Amniotic stem cell (primary cell): ENCODE results near the gene CD8B2.
"Not testable (repeated sequence)": the region's sequence is repeated elsewhere in the genome, so short reads cannot be mapped to it uniquely, and the experiment has no call there.

ENCODE experiments used
- DNase-seq: peaks from one replicate; lab custom pipeline; 2025; lab: John Stamatoyannopoulos, UW

Gene CD8B2

DNA sequence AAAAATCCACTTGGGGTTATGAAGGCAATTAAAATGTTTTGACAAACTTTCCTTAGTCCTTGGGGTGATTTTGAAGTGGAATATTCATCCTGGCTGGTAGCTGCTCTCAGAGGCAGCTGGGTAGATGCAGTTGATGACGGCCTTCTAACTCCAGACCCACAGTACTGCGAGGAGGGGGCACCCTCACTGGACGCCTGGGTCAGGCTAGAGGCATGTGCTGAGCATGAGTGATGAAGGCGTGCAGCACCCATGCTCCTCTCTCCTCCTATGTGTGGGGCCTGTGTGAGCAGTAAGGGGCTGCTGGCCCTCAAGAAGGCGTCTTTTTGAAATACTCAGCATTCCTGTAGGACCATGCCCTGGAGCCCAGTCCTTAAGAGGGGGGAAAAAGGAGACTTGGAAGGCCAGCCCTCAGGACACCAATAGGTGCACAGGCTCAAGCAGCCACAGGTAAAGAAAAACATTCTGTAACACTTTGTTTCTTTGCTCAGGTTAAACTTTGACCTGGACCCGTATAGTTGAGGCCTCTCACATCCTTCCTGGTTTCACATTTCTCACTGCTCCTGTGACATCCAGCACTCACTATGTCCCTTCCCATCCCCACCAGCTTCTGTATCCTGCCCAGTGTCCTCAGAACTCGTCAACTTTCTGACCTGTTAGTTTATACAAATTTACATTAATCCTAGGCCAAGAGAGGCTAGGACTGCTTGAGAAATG is 64.4 kb downstream of the CD8B2 start:
- DNase-seq: no peak

DNA sequence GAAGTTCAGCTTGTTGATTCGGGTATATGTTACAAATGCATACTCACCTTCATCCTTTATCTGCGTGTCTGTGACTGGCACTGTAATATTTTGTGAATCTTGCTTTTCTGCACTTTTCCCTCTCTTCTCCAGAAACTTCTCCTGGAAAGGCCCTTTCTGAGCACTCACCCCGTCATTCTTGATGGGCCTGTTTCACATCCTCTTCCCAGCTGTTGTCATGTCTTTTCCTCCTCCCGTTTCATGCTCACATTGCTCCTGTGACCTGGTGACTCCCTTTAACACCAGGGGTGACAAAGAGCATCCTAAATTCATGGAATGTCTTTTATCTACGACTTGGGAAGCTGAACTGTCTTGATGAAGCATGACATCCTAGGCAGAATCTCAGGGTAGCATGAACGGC is 65.8 kb downstream of the CD8B2 start:
- DNase-seq: no peak

DNA sequence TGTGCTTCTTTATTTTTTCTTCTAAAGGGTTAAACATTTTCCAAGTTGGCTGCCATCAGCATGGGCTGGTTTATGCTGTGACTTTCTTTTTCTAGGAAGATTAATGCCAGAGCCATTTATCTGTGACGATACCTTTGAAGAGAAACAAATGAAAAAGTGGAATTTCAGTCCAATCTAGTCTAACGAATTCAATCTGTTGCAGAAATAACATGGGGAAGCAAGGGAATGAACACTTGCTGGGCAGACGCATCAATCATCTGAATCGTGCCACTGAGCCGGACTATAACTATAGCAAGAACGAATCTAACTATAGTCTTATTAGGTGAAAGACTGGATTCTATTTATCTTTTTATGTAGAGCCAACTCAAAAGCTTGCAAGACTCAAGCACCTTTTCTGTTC is 66.2 kb downstream of the CD8B2 start:
- DNase-seq: no peak

DNA sequence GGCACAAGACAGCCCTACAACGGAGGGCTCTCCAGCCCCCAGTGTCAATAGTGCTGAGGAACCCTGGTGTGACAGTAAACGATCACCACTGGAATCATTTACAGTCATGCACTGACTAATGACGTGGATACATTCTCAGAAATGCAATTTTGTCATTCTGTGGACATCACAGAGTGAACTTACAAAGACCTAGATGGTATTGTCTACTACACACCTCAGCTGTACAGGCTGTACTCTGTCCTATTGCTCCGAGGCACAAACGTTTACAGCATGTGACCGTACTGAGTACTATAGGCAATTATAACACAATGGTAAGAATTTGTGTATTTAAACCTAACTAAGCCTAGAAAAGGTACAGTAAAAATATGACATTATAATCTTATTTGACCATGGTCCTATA is 67.2 kb downstream of the CD8B2 start:
- DNase-seq: no peak

DNA sequence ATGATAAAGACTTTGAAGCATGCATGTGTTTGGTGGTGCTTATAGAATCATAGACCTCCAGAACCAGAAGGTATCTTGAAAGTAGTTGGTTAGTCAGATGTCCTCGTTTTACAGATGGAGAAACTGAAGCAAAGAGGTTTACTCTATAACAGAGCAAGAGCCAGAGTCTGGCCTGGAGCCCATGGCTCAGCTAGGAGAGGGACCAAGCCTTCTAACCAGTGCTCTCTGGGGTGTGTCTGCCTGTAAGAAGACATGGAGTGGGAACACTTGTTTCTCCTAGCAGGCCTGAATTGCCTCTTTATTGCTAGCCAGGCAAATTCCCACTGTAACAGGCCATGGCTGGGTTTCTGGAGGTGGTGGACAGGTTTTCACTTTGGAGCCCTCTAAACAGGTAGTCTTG is 67.9 kb downstream of the CD8B2 start:
- DNase-seq: no peak

DNA sequence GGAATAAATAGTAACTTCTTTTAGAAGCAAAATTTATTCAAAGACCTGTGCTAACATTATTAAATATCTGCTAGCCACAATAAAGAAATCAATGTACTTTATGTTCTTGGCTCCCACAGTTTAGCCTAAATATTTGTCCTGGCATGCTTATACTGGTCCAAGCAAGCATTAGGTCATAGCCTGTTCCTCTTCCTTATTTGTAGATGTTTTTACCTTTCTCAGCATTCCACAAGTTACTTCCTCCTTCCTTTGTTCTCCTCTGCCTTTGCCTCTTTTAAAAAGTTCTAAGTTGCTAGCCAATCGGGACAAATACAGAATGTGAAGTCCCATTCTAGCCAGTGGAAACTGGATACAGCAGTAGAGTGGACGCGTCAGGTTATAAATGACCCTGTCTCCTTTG is 72.6 kb downstream of the CD8B2 start:
- DNase-seq: not testable (repeated sequence)

DNA sequence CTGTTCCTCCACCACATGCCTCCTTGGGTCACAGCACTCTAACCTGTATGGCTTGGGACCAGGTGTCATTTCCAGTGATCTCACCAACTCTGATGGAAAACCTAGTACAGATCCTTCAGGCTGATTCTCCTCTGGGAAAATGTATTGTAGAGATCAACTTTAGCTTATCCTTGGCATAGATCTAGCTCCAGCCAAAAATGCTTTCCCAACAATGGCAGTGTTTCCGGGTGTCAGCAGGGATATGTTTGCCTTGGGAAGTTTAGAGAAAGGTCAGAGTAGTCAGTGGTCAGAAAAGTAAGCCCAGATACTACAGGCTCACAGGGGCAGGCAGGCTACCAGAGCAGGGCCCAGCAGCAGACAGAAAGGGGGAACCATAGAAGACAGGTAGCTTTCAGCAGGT is 73.6 kb downstream of the CD8B2 start:
- no peak for DNase-seq

DNA sequence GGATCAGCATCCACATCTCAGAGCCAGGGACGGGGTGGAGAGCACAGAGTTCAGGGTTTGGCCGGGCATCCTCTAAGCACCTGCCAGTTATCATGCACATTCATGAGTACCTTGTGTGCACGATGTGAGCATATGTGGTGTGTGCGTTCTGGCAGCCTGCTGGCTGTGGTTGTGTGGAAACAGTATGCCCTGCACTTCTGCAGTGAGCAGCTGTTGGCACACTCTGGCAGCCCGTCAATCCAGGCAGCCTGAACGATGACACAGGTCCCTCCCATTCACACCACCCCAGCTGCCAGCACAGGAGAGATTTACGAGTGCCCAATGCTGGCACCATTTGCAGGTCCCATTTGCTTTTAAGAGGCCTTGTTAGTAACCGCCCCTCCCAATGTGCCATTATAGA is 74.2 kb downstream of the CD8B2 start:
- DNase-seq: no peak

DNA sequence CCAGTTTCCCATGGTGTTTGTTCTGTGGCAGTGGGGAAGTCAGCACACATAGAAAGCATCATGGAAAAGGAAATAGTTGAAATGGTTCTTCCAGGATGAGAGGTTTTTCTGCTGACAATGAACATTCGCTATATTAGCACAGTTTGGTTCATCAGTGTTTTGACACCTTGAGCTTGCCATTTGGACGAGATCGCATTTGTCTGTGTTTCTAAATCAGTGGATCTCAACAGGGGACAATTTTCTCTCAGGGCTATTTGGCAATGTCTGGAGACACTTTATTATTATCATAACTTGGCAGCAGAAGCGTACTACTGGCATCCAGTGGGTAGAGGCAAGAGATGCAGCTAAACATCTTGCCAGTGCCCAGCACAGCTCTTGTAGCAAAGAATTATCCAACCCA is 74.6 kb downstream of the CD8B2 start:
- no peak for DNase-seq

DNA sequence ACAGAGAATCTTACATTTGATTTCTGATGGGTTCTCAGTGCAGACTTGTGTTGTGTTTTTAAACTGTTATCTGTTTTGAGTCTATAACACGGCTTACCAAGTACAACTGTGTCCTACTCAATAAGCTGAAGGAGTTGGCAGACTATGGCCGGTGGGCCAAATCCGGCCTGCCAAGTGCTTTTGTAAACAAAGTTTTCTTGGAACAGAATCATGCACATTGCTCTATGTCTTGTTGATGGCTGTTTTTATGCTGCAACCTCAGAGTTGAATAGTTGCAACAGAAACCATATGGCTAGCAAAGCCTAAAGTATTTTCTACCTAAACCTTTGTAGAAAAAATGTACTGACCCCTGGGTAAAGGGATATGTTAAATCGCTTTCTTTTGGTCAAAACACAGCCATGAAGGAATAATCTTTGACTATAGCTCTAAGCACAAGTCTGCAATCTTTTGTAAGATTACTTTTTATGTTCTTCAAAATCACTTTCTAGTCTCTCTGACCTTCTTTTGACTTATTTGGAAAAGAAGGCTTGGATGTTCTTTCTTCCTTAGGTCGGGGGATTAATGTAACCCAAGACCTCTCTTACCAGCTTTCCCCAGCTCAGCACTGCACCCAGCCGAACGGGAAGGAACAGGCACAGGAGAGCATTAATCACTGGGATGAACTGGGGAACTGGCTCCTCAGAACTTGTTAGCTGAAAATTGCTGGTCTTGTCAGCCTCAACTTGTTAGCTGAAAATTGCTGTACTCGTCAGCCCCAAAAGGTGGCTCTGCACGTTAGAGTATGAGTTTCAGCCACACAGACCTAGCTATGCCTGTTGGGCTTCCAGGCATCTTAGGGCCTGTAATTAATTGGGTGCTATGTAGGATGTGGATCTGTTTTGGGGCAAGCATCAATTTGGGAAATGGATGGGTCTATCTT is 75.4 kb downstream of the CD8B2 start:
- no peak for DNase-seq

DNA sequence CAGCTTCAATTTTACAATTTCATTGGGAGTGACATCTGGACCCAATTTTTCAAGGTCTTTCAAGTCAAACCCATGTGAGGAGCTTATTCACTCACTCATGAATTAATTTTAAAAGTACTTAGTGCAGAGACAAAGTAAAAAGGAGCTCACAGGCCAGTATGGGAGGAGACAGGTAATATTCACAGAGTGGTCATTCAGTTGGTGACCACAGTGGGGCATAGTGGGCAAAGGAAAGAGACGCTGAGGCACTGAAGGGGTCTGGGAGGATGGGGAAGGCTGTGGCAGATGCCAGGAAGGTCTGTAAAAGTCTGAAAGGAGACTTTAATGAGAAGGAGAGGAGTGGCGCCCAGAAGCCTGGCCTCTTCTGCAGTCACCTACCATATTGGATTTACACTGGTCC is 76.0 kb downstream of the CD8B2 start:
- DNase-seq: no peak

DNA sequence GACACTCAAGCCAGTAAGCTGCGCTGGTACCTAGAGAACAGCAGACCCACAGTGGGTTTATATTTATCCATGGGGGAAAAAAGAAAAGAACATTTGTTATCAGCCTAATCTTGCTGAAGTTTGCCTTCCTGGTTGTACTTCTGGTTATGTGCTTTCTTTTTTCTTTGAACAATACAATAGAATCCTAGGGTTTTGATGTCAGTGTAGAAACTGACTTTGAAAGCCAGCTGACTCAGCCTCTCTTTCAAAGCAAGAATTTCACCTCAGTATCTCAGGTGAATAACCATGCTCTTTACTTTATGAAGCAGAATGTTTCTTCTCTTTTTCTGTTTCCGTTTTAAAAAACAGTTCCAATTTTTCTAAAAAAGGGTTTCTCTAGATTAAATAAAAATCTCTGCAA is 78.4 kb downstream of the CD8B2 start:
- no peak for DNase-seq

DNA sequence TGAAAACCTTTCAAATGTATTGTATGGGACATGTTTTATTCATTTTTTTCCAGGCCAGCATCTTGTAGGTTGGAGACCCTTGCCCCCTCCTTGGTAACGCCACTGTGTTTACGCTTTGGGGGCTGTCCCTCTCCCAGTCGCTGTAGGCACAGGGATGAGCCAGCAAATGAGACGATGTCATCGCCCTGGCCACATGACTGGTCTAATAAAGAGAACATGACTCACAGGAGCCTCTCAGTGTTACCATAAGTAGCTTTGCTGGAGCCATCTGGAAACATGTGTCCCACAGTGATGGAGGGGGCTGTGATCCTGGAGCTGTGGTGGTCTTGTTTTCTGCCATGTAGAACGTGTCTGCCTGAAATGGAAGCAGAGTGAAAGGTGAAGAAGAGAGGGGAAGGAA is 78.9 kb downstream of the CD8B2 start:
- DNase-seq: no peak

DNA sequence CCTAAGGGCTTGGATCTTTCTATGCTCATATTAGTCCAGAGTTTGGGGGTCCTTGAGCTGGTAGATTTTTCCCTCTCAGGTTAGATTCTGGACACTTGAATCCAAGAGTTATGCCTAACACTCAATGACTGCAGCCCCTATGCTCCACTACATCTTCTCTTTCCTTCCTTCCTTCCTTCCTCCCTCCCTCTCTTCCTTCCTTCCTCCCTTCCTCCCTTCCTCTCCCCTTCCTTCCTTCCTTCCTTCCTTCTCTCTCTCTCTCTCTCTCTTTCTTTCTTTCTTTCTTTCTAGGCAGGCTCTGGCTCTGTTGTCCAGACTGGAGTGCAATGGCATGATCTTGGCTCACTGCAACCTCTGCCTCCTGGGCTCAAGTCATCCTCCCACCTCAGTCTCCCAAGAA is 79.3 kb downstream of the CD8B2 start:
- not testable (repeated sequence) for DNase-seq

DNA sequence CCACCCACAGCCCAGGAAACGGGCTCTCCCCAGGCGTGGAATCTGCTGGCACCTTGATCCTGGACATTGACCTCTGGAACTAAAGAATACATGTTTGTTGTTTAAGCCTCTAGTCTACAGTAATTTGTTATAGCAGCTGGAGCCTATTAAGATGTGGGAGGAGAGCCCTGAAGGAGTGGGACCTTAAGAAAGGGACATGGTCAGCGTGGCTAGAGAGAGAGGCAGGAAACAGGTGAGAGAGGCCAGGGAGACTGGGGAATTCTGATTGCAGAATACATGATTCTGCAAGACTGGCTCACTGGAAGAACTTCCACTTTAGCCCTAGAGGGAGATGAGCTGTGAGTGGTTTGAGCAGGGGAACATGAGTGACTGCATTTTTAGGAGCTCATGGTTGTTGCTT is 83.2 kb downstream of the CD8B2 start:
- no peak for DNase-seq
